Measurements from ENCODE around the gene BFAR.
"Not testable (repeated sequence)": the region's sequence is repeated elsewhere in the genome, so short reads cannot be mapped to it uniquely, and the experiment has no call there.

The BFAR gene

GRCh38 chr16:14694129-14694528, 61.4 kb downstream of the BFAR start, which contains the start of gene PLA2G10:
PLA2G10 (minus strand) TSS chr16:14694308; CDS start chr16:14694229, 79 bp downstream.
- not testable (repeated sequence) for DNase-seq (ENCODE audit: low read depth, low spot score)

- not testable (repeated sequence) for DNase-seq (ENCODE audit: low read depth, low spot score)
These were observed 69.1 kb downstream of the BFAR start for GRCh38 chr16:14701859-14702258.

- DNase-seq (ENCODE audit: low read depth, low spot score): not testable (repeated sequence)
These were observed 69.9 kb downstream of the BFAR start for GRCh38 chr16:14702672-14703071.

DNA sequence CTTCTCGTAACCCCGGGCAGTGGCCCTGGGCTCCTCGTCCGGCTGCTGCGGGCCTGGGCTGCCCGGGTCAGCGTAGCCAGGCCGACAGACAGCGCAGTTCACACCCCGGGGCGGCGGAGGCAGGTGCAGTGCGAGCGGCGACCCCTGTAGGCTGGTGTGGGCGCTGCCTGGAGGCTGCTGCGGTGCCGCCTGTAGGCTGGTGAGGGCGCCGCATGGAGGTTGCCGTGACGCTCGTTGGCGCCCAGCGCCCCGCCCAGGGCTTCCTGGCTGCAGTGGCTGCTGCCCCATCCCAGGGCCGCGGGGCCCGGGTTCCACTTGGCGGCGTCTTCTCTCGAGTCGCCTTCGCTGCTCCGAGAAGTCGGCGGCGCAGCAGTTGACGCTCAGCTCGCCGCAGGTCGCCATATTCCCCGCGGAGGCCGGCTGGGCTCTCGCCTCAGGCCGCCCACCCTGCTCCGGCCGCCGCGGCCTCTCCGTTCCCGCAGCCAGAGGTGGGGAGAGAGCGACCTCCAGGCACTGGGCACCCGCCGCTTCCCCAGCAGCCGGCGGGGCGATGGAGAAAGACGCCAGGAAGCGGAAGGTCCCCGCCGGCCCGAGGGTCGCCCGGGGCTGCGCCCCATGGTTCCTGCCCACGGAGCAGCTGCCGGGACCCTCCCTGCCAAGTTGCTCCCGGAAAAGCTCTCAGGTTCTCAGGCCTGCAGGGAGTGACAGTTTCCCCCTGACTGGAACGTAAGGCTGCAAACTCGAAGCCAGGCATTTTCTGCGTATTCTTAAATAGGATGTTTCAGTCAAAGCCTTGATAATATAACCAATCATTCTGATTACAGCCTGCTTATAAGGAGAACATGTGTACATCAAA, 70.6 kb downstream of the BFAR start, which contains the start of gene NPIPA3:
NPIPA3 (plus strand) TSS at position 256 of the 856 bp plus-strand sequence. CDS start 5,533 bp downstream, outside the sequence.
- not testable (repeated sequence) for DNase-seq (ENCODE audit: low read depth, low spot score)
